NT2/D1 (cell line): ENCODE results near the gene ARID4B.

Experiments used
- SUZ12 ChIP-seq: IDR thresholded peaks from 2 replicates; pipeline ENCODE4 v1.6.1; 2011; ENCODE audit not compliant: insufficient read length, insufficient read depth; ENCODE audit errors: extremely low read depth
- YY1 ChIP-seq: IDR thresholded peaks from 2 replicates; pipeline ENCODE4 v1.6.1; 2011; ENCODE audit not compliant: insufficient read length, insufficient read depth
- ZNF274 ChIP-seq: IDR thresholded peaks from 2 replicates; pipeline ENCODE4 v1.6.1; 2011; ENCODE audit warnings: mild to moderate bottlenecking, low read depth, low read length

DNA sequence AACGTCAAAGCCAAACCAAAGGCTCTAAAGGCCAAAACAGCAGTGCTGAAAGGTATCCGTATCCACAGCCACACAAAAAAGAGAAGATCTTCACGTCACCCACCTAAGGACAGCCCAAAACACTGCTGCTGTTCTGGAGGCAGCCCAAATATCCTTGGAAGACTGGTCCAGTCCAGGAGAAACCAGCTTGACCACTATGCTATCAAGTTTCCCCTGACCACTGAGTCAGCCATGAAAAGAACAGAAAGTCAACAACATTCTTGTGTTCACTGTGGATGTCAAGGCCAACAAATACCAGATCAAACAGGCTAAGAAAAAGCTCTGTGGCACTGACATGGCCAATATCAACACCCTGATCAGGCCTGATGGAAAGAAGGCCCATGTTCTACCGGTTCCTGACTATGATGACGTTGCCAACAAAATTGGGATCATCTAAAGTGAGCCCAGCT is 32.1 kb downstream of the ARID4B start:
- no peak for TF ChIP-seq ZNF274
- TF ChIP-seq YY1, result no peak
- TF ChIP-seq SUZ12, result no peak
